Nephron progenitor cell (in vitro differentiated cells): Measurements from ENCODE around the gene TTBK2.
"Not testable (repeated sequence)": the region's sequence is repeated elsewhere in the genome, so short reads cannot be mapped to it uniquely, and the experiment has no call there.

ENCODE experiments used
- DNase-seq: peaks from one replicate; pipeline ENCODE4 v3.0.0; 2021
- H3K27ac Mint-ChIP-seq: 2 replicates; pipeline ENCODE4 v1.8.0; 2021; ENCODE audit warnings: mild to moderate bottlenecking, moderate library complexity, mixed read lengths
- H3K27me3 Mint-ChIP-seq: 2 replicates; pipeline ENCODE4 v1.8.0; 2021; ENCODE audit warnings: mild to moderate bottlenecking, low read depth, mixed read lengths; ENCODE audit not compliant: poor library complexity
- H3K36me3 Mint-ChIP-seq: 2 replicates; pipeline ENCODE4 v1.8.0; 2021; ENCODE audit warnings: low read depth, mixed read lengths
- H3K4me1 Mint-ChIP-seq: 2 replicates; pipeline ENCODE4 v1.8.0; 2021; ENCODE audit warnings: mixed read lengths
- H3K4me3 Mint-ChIP-seq: 2 replicates; pipeline ENCODE4 v1.8.0; 2021; ENCODE audit warnings: mild to moderate bottlenecking, moderate library complexity, mixed read lengths
- H3K9me3 Mint-ChIP-seq: 2 replicates; pipeline ENCODE4 v1.8.0; 2021; ENCODE audit warnings: mild to moderate bottlenecking, moderate library complexity, mixed read lengths
- CTCF ChIP-seq: fragments of 200-600 bp; sonication (generic); IDR thresholded peaks from 2 replicates; pipeline ENCODE4 v1.5.0; 2021; ENCODE audit warnings: antibody characterized with exemption

Gene TTBK2

GRCh38 chr15:42920519-42921341 lies at the start of gene TTBK2:
Gene TTBK2 (minus strand): TSS chr15:42920778. CDS start chr15:42878617, 42,161 bp downstream.
- Mint-ChIP-seq H3K27ac (peak within 1 kb of the TSS; percentile 95), H3K36me3 (peaks cover 4% of the 10 kb centered on the region), H3K27me3 (peaks cover 35% of the 10 kb centered on the region), H3K9me3 (peaks cover 5% of the 10 kb centered on the region), H3K4me1 (peaks cover 31% of the 10 kb centered on the region), H3K4me3 (peak within 1 kb of the TSS; percentile 97)
- peak; percentile 98 for DNase-seq
- TF ChIP-seq CTCF = no peak

- H3K9me3 Mint-ChIP-seq = peaks cover 10% of the 10 kb centered on the region
- H3K27me3 Mint-ChIP-seq = no peaks in the 10 kb centered on the region
- TF ChIP-seq CTCF = no peak
- peak overlapping the region; percentile 80 for H3K27ac Mint-ChIP-seq
- H3K36me3 Mint-ChIP-seq = peaks cover 61% of the 10 kb centered on the region
- no peak overlapping the region for H3K4me3 Mint-ChIP-seq
- no peak for DNase-seq
- H3K4me1 Mint-ChIP-seq = no peaks in the 10 kb centered on the region
Measured at GRCh38 chr15:42964476-42964875, 43.9 kb upstream of the TTBK2 start.

- Mint-ChIP-seq H3K9me3 (no peaks in the 10 kb centered on the region), H3K4me1 (no peaks in the 10 kb centered on the region), H3K27me3 (peaks cover 2% of the 10 kb centered on the region), H3K4me3 (no peak overlapping the region), H3K27ac (no peak overlapping the region), H3K36me3 (peaks cover 71% of the 10 kb centered on the region)
- no peak for TF ChIP-seq CTCF
- no peak for DNase-seq
Measured at GRCh38 chr15:42955518-42955917, 34.9 kb upstream of the TTBK2 start.

GRCh38 chr15:42954291-42954690 lies 33.7 kb upstream of the TTBK2 start:
- Mint-ChIP-seq H3K27me3 (peaks cover 2% of the 10 kb centered on the region), H3K9me3 (peaks cover 4% of the 10 kb centered on the region), H3K4me3 (no peak overlapping the region), H3K36me3 (peaks cover 71% of the 10 kb centered on the region), H3K27ac (no peak overlapping the region), H3K4me1 (no peaks in the 10 kb centered on the region)
- no peak for TF ChIP-seq CTCF
- DNase-seq = no peak

- not testable (repeated sequence) for DNase-seq, H3K27ac Mint-ChIP-seq, H3K27me3 Mint-ChIP-seq, H3K4me1 Mint-ChIP-seq, H3K4me3 Mint-ChIP-seq
- Mint-ChIP-seq H3K9me3 (peaks cover 11% of the 10 kb centered on the region), H3K36me3 (peaks cover 75% of the 10 kb centered on the region)
Measured at GRCh38 chr15:42948898-42949297, 28.3 kb upstream of the TTBK2 start.

GRCh38 chr15:42940527-42940926 lies 19.9 kb upstream of the TTBK2 start:
- H3K9me3 Mint-ChIP-seq = no peaks in the 10 kb centered on the region
- DNase-seq = no peak
- H3K36me3 Mint-ChIP-seq = peaks cover 12% of the 10 kb centered on the region
- no peak overlapping the region for H3K27ac Mint-ChIP-seq
- TF ChIP-seq CTCF = no peak
- H3K4me1 Mint-ChIP-seq = no peaks in the 10 kb centered on the region
- H3K4me3 Mint-ChIP-seq = no peak overlapping the region
- peaks cover 9% of the 10 kb centered on the region for H3K27me3 Mint-ChIP-seq
